Sigmoid colon (tissue), 7 donors: ENCODE results near the gene CD74. TPM values are rescaled to one million over a fixed set of nuclear protein-coding genes. Genes with fewer than 3 reads are reported as not detected.

Source experiments
- DNase-seq: peaks from one replicate; pipeline ENCODE4 v3.0.0-alpha.2; 2019
- H3K27ac ChIP-seq, 4 donors: fragments of 200-600 bp; sonication (generic); one replicate each; pipeline ENCODE4 v1.5.1; 2016 to 2019; ENCODE audit warnings: mild to moderate bottlenecking in 1 of 4
- H3K27me3 ChIP-seq, 3 donors: fragments of 200-600 bp; sonication (generic); one replicate each; pipeline ENCODE4 v1.5.1; 2019; ENCODE audit warnings: mild to moderate bottlenecking in 1 of 3
- H3K36me3 ChIP-seq, 4 donors: fragments of 200-600 bp; sonication (generic); one replicate each; pipeline ENCODE4 v1.5.1; 2016 to 2019
- H3K4me1 ChIP-seq, 4 donors: fragments of 200-600 bp; sonication (generic); one replicate each; pipeline ENCODE4 v1.5.1; 2017 to 2019
- H3K4me3 ChIP-seq, 4 donors: fragments of 200-600 bp; sonication (generic); one replicate each; pipeline ENCODE4 v1.5.1; 2017 to 2019; ENCODE audit warnings: mild to moderate bottlenecking in 2 of 4, moderate library complexity in 1 of 4
- H3K9me3 ChIP-seq, 4 donors: fragments of 200-600 bp in 3 of 4; sonication (generic) in 3 of 4; one replicate each; pipeline versions ENCODE4 v1.5.1 to v1.6.1; 2013 to 2019
- CTCF ChIP-seq, 4 experiments: fragments of 450-650 bp in 3 of 4; fragments of 200-600 bp in 1 of 4; IDR thresholded peaks; one replicate each; pipeline ENCODE4 v1.5.1; 2016 to 2019; ENCODE audit warnings: antibody characterized with exemption in 4 of 4, mild to moderate bottlenecking in 3 of 4, moderate library complexity in 2 of 4
- EP300 ChIP-seq, 4 donors: sonication (generic); formaldehyde crosslinking; IDR thresholded peaks; one replicate each; pipeline ENCODE4 v1.6.1; 2017; ENCODE audit warnings: antibody characterized with exemption in 4 of 4
- POLR2A ChIP-seq, 2 donors: fragments of 450-650 bp; IDR thresholded peaks; one replicate each; pipeline ENCODE4 v1.6.1; 2016; ENCODE audit warnings: antibody characterized with exemption in 2 of 2, mild to moderate bottlenecking in 2 of 2, moderate library complexity in 2 of 2
- POLR2AphosphoS5 ChIP-seq, 4 donors: sonication (generic); formaldehyde crosslinking; IDR thresholded peaks; one replicate each; pipeline ENCODE4 v1.6.1; 2017; ENCODE audit warnings: antibody characterized with exemption in 4 of 4
- WGBS, 2 donors: extraction: QIAGEN DNeasy Blood & Tissue Kit; methylation state at CpG; one replicate each; pipeline ENCODE4 v1.1.7; 2013; 5-methylcytosine and 5-hydroxymethylcytosine counted together
- intact Hi-C: fragments of 100-400 bp; cut with DNase I; formaldehyde crosslinking; loops from one replicate; pipeline ENCODE4 v1.15.1; 2023
- polyA plus RNA-seq, 3 donors: library from polyadenylated mRNA; stranded (reverse); fragments of 200-250 nt; gene quantifications; one replicate each; pipeline ENCODE4 v1.2.3, GENCODE V29; 2013
- total RNA-seq, 4 donors: library from RNA; depleted of rRNA; stranded (reverse); fragments of >200 nt; gene quantifications; one replicate each; pipeline ENCODE4 v1.1.0, GENCODE V29; 2016
- donor health status: healthy with polysubstance abuse.
- donor health status: Bipolar disorder and iron deficiency.
- donor health status: healthy.

The CD74 gene
- total and polyA plus RNA-seq, 7 donors = 176 to 2,186 (median 216) TPM

GRCh38 chr5:150368526-150368925 lies 44.2 kb downstream of the CD74 start:
- Histone ChIP-seq H3K27ac (no peak overlapping the region), H3K9me3 (no peaks in the 10 kb centered on the region), H3K4me3 (no peak overlapping the region), H3K27me3 (no peaks in the 10 kb centered on the region), H3K4me1 (no peaks in the 10 kb centered on the region), H3K36me3 (peaks cover 37 to 96% (median 73%) of the 10 kb centered on the region in 4 donors)
- TF ChIP-seq EP300 (IDR thresholded peaks at IDR 0.05) = no peak
- no peak for TF ChIP-seq POLR2AphosphoS5 (IDR thresholded peaks at IDR 0.05)
- no peak for TF ChIP-seq POLR2A (IDR thresholded peaks at IDR 0.05)
- no peak for DNase-seq
- intact Hi-C loops = no loop called here
- 81 to 89% methylated on average over 4 of the region's 4 CpGs for WGBS, 2 donors

- peaks cover 0 to 11% (median 3%) of the 10 kb centered on the region in 4 donors for H3K4me1 ChIP-seq
- H3K36me3 ChIP-seq = peaks cover 31 to 81% (median 49%) of the 10 kb centered on the region in 4 donors
- H3K4me3 ChIP-seq = no peak overlapping the region
- TF ChIP-seq EP300 (IDR thresholded peaks at IDR 0.05) = no peak
- no peak for TF ChIP-seq POLR2AphosphoS5 (IDR thresholded peaks at IDR 0.05)
- no peak for TF ChIP-seq CTCF (IDR thresholded peaks at IDR 0.05)
- TF ChIP-seq POLR2A (IDR thresholded peaks at IDR 0.05) = no peak
- WGBS, 2 donors = 93 to 95% methylated on average over 9 of the region's 9 CpGs
- no peak for DNase-seq
- H3K27ac ChIP-seq = no peak overlapping the region
- intact Hi-C loops = no loop called here
- H3K27me3 ChIP-seq = no peaks in the 10 kb centered on the region
- no peaks in the 10 kb centered on the region for H3K9me3 ChIP-seq
Observed at GRCh38 chr5:150364004-150364403, 48.7 kb downstream of the CD74 start.

- Histone ChIP-seq H3K4me1 (peaks cover 0 to 19% (median 11%) of the 10 kb centered on the region in 4 donors), H3K27me3 (no peaks in the 10 kb centered on the region), H3K36me3 (peaks cover 30 to 73% (median 41%) of the 10 kb centered on the region in 4 donors), H3K4me3 (no peak overlapping the region), H3K27ac (no peak overlapping the region), H3K9me3 (no peaks in the 10 kb centered on the region)
- intact Hi-C loops = no loop called here
- WGBS, 2 donors = 92 to 94% methylated on average over 2 of the region's 2 CpGs
- no peak for DNase-seq
- TF ChIP-seq EP300 (IDR thresholded peaks at IDR 0.05) (no peak), POLR2AphosphoS5 (IDR thresholded peaks at IDR 0.05) (no peak), CTCF (IDR thresholded peaks at IDR 0.05) (no peak), POLR2A (IDR thresholded peaks at IDR 0.05) (no peak)
Observed at GRCh38 chr5:150363185-150363584, 49.5 kb downstream of the CD74 start.

GRCh38 chr5:150361301-150361700 lies 51.4 kb downstream of the CD74 start:
- no peaks in the 10 kb centered on the region for H3K27me3 ChIP-seq
- DNase-seq = no peak
- H3K9me3 ChIP-seq = no peaks in the 10 kb centered on the region
- 67 to 84% methylated on average over 1 of the region's 1 CpG for WGBS, 2 donors
- no peak overlapping the region for H3K27ac ChIP-seq
- TF ChIP-seq EP300 (IDR thresholded peaks at IDR 0.05) (no peak), CTCF (IDR thresholded peaks at IDR 0.05) (no peak), POLR2A (IDR thresholded peaks at IDR 0.05) (no peak), POLR2AphosphoS5 (IDR thresholded peaks at IDR 0.05) (no peak)
- intact Hi-C loops = no loop called here
- peaks cover 19 to 58% (median 31%) of the 10 kb centered on the region in 4 donors for H3K36me3 ChIP-seq
- H3K4me3 ChIP-seq = no peak overlapping the region
- H3K4me1 ChIP-seq = peaks cover 0 to 26% (median 17%) of the 10 kb centered on the region in 4 donors

GRCh38 chr5:150358261-150359095 lies 54.2 kb downstream of the CD74 start:
- DNase-seq = no peak
- WGBS, 2 donors = 36 to 57% methylated on average over 23 of the region's 23 CpGs
- intact Hi-C loops = loop anchor here (10.0 kb wide), 1 partner anchor 194 kb away; the partner anchor contains the start of gene CDX1
- peaks cover 7 to 30% (median 14%) of the 10 kb centered on the region in 4 donors for H3K36me3 ChIP-seq
- H3K4me1 ChIP-seq = peaks cover 0 to 26% (median 17%) of the 10 kb centered on the region in 4 donors
- peak overlapping the region; percentile 72 to 94 (median 90) for H3K4me3 ChIP-seq
- no peak for TF ChIP-seq CTCF (IDR thresholded peaks at IDR 0.05)
- TF ChIP-seq EP300 (IDR thresholded peaks at IDR 0.05) = no peak
- TF ChIP-seq POLR2AphosphoS5 (IDR thresholded peaks at IDR 0.05) = no peak
- no peak for TF ChIP-seq POLR2A (IDR thresholded peaks at IDR 0.05)
- no peaks in the 10 kb centered on the region for H3K9me3 ChIP-seq
- peak overlapping the region in 2 of 4 donors; percentile 71 to 73 for H3K27ac ChIP-seq
- H3K27me3 ChIP-seq = no peaks in the 10 kb centered on the region
